Urothelium cell line (cell line): ENCODE data around the gene DLG1.

ENCODE experiments used
- DNase-seq: peaks from one replicate; pipeline ENCODE4 v3.0.0; 2011; ENCODE audit warnings: low spot score, mixed read lengths
- FAIRE-seq: peaks from 2 replicates; lab custom pipeline; 2011; peaks lifted over from hg19 to GRCh38; lab: Jason Lieb, UNC

Gene DLG1

DNA sequence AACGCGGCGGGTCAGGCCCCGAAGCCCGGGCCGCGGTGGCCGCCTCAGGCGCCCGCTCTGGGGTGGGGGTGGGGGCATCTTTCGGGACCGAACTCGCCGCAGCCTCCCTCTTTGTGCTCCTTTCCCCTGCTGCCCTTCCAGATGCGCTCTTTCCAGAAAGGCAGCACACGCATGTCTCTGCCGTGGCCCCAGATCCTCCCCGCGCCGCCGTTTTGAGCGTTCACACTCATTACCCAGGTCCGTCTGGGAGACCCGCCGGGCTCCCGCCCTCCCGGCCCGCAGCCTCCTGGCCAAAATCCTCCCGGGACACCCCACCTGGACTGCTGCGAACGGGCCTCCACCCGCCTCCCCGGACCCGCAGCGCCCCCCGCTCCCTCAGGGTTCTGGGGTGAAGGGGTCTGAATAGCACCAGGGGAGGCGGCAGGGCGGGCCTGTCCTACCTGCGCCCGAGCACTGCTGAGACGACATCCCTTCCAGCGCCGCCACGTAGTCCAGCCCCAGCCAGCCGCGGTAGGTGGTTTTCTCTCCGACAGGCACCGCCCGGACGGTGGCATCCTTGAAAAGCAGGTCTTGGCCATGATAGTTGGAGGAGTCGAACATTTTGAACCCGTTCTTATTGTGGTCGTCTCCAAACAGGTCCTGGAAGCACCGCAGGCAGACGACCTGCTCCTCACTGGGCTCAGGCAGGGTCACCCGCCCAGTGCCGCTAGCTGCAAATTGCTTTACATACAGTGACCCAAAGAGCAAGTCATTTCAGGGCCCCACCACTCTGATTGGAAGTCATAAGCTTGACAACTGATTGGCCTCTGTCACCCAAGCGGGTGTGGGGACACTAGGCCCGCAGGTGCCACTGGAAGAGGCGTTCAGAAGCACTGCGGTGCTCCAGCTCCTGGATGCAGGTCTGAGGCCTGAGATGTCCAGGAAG, 294.7 kb downstream of the DLG1 start:
- DNase-seq (no peak), FAIRE-seq (no peak)

DNA sequence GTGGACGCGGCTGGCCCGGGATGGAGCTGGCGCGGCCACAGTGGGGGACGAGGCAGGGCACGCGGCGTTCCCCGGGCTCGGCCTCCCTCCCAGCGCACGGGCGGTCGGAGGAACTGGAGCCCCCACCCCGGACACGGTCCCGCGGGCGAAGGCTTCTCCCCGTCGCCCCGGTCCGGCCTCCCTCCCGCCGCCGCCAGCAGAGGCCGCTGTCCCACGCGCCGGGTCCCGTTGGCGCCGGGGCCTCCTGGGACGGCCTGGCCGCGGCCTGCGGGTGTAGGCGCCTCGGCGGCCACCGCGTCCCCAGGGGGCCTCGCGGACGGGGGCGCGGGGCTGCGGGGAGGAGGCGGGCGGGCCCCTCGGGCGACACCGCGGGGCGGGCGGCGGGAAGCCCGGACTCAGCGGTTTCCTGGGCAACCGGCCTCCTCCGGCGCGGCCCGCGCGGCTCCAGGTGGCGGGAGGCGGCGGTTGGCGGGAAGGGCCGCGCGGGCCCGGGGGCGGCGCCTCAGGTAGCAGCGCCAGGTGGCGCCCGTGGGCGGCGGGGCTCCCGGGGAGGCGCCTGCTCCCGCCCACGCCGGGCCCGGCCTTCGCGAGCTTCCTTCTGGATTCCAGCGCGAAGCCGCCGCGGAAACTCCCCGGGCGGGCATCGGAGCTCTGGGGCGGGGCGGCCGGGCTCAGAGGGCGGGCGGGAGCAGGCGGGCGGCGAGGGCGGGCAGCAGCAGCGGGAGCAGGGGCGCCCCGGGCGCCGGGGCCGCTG, 295.5 kb downstream of the DLG1 start:
- DNase-seq: no peak

DNA sequence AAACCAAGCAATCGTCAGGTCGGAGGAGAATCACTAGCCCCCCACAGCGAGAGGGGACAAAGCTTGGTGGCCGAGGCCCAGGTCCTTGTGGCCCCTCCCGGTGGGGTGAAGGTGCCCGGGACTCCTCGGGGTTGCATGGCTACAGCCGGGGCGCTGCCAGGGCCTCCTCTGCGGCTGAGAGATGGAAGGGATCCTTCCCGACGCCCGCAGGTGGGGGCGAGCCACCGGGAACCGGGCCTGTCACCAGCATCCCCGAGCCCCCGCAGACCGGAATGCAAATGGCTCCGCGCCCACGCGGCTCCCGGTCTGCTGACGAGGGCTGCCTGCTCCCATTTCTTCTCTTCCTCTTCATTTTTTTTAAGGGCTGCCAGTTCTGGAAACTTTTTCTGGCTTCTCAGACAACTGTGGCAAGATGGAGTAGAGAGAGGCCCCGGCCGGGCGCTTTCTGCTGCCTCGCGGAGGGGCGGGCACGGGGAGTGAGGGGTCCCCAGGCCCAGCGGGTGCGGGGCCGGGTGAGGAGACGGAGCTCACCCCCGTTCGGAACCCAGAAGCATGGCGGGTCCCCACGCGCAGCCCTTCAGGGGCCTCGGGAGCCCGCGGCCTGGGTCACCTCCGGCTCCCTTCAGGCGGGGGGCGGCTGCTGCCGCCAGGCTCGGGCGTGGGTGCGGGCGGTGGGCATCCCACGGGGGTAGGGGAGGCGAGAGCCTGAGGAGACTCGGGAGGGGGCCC, 296.3 kb downstream of the DLG1 start:
- FAIRE-seq: no peak
- no peak for DNase-seq

More for the DNA sequence above, 295.5 kb downstream of the DLG1 start:
- FAIRE-seq: no peak

DNA sequence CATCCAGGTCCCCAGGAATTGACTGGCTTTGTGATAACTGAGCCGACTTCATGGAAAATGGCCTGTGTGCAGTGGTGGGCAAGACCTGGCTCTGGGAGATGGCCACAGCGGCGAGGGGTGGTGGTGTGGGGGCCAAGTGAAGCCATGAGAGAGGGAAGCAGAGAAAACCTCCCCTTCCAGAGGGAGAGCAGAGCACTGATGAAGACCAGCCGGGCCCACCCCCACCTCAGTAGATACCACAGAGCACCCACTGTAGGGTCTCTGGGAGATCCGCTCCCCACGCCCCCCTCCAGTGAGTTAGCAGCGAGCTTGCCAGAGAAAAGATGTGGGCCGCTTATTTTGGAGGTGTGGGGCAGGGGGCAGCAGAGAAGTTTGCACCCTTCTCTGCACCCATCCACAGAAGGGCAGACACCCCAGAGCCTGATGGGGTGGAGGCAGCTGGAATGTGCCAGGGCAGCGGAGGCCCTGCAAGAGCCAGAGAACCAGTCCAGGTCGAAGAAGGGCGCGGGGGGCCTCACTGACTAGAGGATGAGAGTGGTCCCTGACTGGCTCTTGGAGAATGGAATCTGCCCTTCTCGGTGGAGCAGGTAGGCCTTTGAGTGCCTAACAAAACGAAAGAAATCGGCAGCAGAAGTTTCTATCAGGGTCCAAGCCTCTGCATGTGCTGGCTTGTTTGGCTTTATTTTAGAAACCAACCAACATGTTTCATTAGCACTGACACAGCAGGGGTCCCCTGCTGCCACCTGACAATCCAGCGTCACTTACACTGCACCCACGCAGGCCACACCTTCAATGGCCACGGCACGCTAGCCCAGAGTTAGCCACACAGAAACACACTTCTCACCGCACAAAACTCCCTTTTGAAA, 297.1 kb downstream of the DLG1 start:
- FAIRE-seq: no peak
- DNase-seq: no peak

DNA sequence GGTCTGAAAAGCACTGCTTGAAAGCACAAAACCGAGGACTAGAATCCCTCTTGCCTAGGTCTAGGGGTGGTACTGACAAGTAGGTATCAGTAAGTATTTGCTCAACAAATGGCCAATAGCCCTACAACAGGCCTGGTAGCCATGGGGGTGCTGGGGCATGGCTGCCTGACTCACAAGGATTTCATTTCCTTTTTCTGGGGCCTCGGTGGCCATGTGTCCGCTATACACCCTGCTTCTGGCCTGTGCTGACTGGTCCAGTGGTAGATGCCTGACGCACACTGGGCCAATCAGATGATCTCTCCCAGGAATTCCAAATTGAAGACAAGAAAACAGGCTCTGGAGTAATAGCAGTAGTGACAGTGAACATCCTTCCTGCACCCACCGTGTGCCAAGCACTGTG, 298.2 kb downstream of the DLG1 start:
- DNase-seq (no peak), FAIRE-seq (no peak)

DNA sequence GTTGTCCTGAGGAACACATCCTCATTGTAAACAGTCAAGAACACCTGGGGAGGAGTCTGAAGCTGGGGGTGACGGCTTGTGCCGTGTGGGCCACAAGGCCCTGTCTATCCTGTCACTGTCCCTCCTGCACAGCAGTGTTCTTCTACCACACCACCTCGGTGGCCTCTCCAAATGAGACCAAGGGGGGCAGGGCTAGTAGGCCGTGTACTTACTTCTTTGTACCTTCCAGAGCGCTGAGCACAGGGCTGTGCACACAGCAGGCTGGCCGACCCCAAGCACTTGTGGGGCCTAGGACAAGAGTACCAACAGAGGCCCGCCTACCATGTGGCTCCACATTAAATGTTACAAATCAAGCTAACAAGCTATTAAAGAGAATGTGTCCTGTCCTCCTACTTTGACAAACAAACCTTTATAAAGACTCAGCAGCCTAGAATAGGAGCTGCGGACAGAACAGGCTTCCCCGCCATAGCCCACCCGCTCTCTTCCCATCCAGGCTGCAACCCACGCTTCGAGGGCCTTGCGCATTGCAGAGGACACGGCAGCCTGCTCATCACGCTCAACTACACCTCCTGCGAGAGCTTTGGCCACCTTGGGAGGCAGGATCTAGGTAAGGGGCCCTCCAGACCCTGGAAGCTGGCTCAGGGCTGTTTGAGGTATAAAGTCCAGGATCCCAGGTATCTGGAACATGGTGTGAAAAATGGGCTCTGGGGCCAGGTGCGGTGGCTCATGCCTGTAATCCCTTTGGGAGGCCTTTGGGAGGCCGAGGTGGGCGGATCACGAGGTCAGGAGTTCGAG, 299.2 kb downstream of the DLG1 start:
- DNase-seq (no peak), FAIRE-seq (no peak)

DNA sequence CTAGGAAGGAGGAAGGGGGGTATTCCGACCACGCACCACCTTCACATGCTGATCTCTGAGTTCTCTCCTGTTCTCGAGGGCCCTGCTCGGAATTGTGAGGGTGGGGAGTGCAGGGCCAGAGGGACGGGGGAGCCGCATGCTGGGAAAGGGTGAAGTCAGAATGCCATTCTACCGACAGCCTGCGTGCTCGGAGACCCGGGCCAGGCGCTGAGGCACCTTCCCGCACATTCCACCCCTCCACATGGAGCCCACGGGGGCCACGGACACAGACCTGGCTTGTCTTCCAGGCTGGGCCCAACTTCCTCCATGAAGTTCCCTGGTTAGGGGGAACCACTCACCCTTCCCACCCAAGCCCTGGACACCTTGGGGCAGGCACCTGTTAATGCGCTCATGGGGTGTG, 301.1 kb downstream of the DLG1 start:
- DNase-seq: no peak
- no peak for FAIRE-seq

DNA sequence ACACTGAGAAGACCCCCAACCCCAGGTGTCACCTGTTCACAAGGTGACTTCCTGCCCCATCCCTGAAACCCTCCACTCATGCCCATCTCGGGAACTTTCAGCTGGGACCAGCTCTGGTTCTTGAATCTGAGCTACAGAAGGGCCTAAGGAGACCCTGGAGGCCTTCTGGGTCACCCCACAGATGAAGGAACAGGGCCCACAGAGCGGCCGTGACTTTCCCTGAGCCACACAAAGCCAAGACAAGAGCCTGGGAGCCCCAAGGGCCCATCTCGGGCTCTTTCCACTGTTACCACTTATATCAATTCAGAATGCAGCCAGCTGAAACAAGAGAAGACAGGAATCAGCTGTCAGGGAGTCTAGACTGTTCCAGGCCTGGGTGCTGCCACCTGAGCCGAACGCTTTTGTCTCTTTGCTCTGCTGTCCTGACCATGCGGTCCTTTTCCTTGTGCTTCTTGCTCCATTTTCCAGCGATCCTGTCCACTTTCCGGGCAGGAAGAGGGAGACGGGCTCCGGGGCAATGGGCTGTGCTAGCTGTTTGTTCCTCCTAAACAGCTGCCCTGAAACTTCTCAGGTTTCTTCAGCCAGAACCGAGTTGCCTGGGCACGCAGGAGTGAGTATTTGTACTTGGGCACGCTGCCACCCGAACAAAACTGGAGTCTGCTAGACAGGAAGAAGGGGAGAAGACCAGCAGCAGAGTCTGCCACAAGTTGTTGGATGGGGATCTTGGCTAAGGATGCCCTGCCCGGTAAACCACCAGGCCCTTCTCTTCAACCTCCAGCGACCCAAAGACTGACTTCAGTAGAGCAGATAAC, 301.8 kb downstream of the DLG1 start:
- FAIRE-seq (no peak), DNase-seq (no peak)

DNA sequence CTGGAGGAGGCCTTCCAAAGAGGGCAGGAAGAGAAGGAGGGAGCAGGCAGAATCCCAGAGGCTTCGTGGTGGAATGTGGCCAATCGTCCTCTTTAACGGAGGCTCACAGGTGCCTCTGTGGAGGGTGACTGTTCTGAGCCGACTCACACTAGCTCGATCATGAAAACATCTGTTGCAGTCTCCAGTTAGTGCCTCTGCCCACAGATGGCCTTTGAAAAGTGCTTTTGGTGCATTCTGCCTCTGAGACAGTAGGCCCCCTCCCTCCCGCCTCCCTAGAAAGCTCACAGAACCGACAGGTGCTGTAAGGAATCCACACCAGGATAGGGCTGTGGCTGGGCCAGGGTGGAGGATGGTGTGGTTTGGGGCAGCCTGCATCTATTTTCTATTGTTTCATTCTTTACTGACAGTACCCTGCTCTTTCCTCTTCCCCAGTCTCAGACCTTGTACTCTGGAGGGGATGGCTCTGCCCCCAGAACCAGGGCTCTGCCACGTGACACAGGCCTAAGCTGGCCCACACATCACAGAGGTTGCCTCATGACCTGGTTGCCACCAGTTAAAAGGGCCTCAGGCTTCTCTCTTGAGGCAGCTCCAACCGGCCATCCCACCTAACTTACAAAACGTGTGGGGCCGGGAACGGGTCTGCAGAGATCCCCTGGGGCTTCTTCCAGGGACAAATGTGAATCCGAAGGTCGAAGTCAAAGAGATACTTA, 302.6 kb downstream of the DLG1 start:
- DNase-seq (no peak), FAIRE-seq (no peak)

DNA sequence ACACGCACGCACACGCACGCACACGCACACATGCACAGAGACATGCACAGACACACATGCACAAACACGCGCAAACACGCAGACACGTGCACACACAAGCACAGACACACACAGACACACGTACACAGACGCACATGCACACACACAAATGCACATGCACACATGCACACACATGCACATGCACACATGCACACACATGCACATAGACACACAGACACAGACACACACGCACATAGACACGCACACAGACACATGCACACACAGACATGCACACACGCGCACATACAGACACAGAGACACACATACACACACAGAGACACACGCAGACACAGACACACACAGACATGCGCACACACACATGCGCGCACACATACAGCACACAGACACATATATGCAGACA, 303.4 kb downstream of the DLG1 start:
- FAIRE-seq: peak; percentile 99
- DNase-seq: no peak

DNA sequence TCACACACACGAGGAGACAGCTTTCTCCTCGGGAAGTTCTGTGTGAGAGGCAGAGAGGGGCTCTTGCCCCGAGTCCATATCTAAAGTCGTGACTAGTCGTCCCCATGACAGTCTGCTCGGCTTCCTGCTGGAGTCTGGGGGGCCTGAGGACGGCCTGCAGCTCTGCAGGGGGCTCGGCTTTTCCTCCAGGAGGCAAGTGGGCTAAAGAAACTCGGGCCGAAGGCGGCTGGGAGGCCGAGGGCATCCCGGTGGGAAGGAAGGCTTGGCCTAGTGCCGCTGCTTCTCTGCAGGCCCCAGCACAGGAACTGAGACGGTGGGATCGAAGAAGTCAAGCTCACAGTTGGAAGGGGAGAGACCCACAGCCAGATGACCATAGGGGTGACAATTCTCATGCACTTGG, 304.4 kb downstream of the DLG1 start:
- DNase-seq: no peak
- FAIRE-seq: no peak
